Immature natural killer cell (primary cell): ENCODE results near the gene IL1RAPL2. TPM values are rescaled to one million over a fixed set of nuclear protein-coding genes. Genes with fewer than 3 reads are reported as not detected.
"Not testable (repeated sequence)": the region's sequence is repeated elsewhere in the genome, so short reads cannot be mapped to it uniquely, and the experiment has no call there.

Experiments used
- DNase-seq, 3 donors: peaks; one replicate each; pipeline ENCODE4 v3.0.0; 2022; ENCODE audit warnings: mixed read lengths in 1 of 3
- H3K27ac Mint-ChIP-seq, 6 donors: one replicate each; pipeline ENCODE4 v1.8.0; 2020; ENCODE audit warnings: mixed read lengths in 6 of 6, mild to moderate bottlenecking in 5 of 6, inconsistent platforms in 4 of 6, moderate library complexity in 3 of 6
- H3K27me3 Mint-ChIP-seq, 3 donors: one replicate each; pipeline ENCODE4 v1.8.0; 2020 to 2021; ENCODE audit warnings: low read depth in 3 of 3, mild to moderate bottlenecking in 3 of 3, mixed read lengths in 3 of 3, moderate library complexity in 3 of 3, inconsistent platforms in 1 of 3
- H3K36me3 Mint-ChIP-seq, 3 donors: one replicate each; pipeline ENCODE4 v1.8.0; 2020; ENCODE audit warnings: mixed read lengths in 3 of 3, inconsistent platforms in 2 of 3, mild to moderate bottlenecking in 2 of 3
- H3K4me1 Mint-ChIP-seq, 2 donors: one replicate each; pipeline ENCODE4 v1.8.0; 2020; ENCODE audit warnings: inconsistent platforms in 2 of 2, mild to moderate bottlenecking in 2 of 2, mixed read lengths in 2 of 2, moderate library complexity in 1 of 2
- H3K4me3 Mint-ChIP-seq, 5 donors: one replicate each; pipeline ENCODE4 v1.8.0; 2020; ENCODE audit warnings: mild to moderate bottlenecking in 5 of 5, mixed read lengths in 5 of 5, inconsistent platforms in 3 of 5, moderate library complexity in 3 of 5
- H3K9me3 Mint-ChIP-seq, 6 donors: one replicate each; pipeline ENCODE4 v1.8.0; 2020; ENCODE audit warnings: mild to moderate bottlenecking in 6 of 6, mixed read lengths in 6 of 6, inconsistent platforms in 4 of 6, moderate library complexity in 3 of 6
- polyA plus RNA-seq, 3 donors: library from polyadenylated mRNA; unstranded; fragments of 300-500 nt; fragmentation: Illumina TruSeq; gene quantifications; one replicate each; pipeline ENCODE4 v1.2.3, GENCODE V29; 2021

Gene IL1RAPL2
- polyA plus RNA-seq, 3 donors from 2014 or later = not detected

GRCh38 chrX:105754286-105754964 lies 1188.4 kb downstream of the IL1RAPL2 start:
- H3K27ac Mint-ChIP-seq = no peak overlapping the region

DNA sequence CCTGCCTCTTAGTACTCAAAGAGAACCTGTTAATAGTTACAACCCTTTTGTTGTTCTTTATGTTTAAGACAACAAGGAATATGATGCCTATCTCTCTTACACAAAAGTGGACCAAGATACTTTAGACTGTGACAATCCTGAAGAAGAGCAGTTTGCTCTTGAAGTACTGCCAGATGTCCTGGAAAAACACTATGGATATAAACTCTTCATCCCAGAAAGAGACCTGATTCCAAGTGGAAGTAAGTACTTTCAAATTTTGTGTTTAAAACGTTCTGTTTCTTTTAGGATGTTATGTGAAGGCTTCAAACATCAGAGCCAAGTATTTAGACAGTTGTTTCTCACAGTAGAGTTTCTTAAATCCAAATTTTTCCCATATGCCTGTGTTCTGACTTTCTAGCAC lies 1189.1 kb downstream of the IL1RAPL2 start:
- no peak overlapping the region for H3K27ac Mint-ChIP-seq
- H3K27me3 Mint-ChIP-seq = peaks cover 0 to 4% (median 2%) of the 10 kb centered on the region in 3 donors
- H3K4me1 Mint-ChIP-seq = no peaks in the 10 kb centered on the region
- no peak overlapping the region for H3K4me3 Mint-ChIP-seq
- no peak for DNase-seq
- peaks cover 0 to 2% (median 0%) of the 10 kb centered on the region in 6 donors for H3K9me3 Mint-ChIP-seq
- H3K36me3 Mint-ChIP-seq = no peaks in the 10 kb centered on the region

More at GRCh38 chrX:105754286-105754964, 1188.4 kb downstream of the IL1RAPL2 start:
- Mint-ChIP-seq H3K36me3 (no peaks in the 10 kb centered on the region), H3K9me3 (peaks cover 0 to 2% (median 0%) of the 10 kb centered on the region in 6 donors), H3K4me1 (no peaks in the 10 kb centered on the region), H3K27me3 (peaks cover 0 to 4% (median 2%) of the 10 kb centered on the region in 3 donors), H3K4me3 (no peak overlapping the region)
- DNase-seq = no peak

- Mint-ChIP-seq H3K27me3 (peaks cover 0 to 4% (median 0%) of the 10 kb centered on the region in 3 donors), H3K4me3 (no peak overlapping the region), H3K4me1 (no peaks in the 10 kb centered on the region), H3K27ac (no peak overlapping the region), H3K9me3 (peaks cover 0 to 8% (median under 1%) of the 10 kb centered on the region in 6 donors), H3K36me3 (no peaks in the 10 kb centered on the region)
- no peak for DNase-seq
Measured at GRCh38 chrX:105758754-105759153, 1192.8 kb downstream of the IL1RAPL2 start.

GRCh38 chrX:105759598-105759997 lies 1193.6 kb downstream of the IL1RAPL2 start:
- Mint-ChIP-seq H3K27ac (no peak overlapping the region), H3K4me3 (no peak overlapping the region), H3K36me3 (no peaks in the 10 kb centered on the region), H3K4me1 (no peaks in the 10 kb centered on the region), H3K9me3 (peaks cover 0 to 10% (median under 1%) of the 10 kb centered on the region in 6 donors), H3K27me3 (peaks cover 0 to 4% (median 0%) of the 10 kb centered on the region in 3 donors)
- no peak for DNase-seq

GRCh38 chrX:105765691-105766090 lies 1199.7 kb downstream of the IL1RAPL2 start:
- Mint-ChIP-seq H3K4me1 (no peaks in the 10 kb centered on the region), H3K4me3 (no peak overlapping the region), H3K27me3 (peaks cover 1 to 5% (median 2%) of the 10 kb centered on the region in 3 donors), H3K27ac (no peak overlapping the region), H3K36me3 (no peaks in the 10 kb centered on the region), H3K9me3 (peaks cover 0 to 10% (median 2%) of the 10 kb centered on the region in 6 donors)
- no peak for DNase-seq

GRCh38 chrX:105773801-105774200 lies 1207.8 kb downstream of the IL1RAPL2 start:
- Mint-ChIP-seq H3K27me3 (peaks cover 1 to 7% (median 1%) of the 10 kb centered on the region in 3 donors), H3K9me3 (peaks cover 0 to 15% (median 3%) of the 10 kb centered on the region in 6 donors), H3K4me3 (no peak overlapping the region), H3K4me1 (no peaks in the 10 kb centered on the region), H3K36me3 (peaks cover 0 to 3% (median 0%) of the 10 kb centered on the region in 3 donors), H3K27ac (no peak overlapping the region)
- no peak for DNase-seq

GRCh38 chrX:105775679-105776078 lies 1209.7 kb downstream of the IL1RAPL2 start:
- H3K36me3 Mint-ChIP-seq = peaks cover 0 to 3% (median 0%) of the 10 kb centered on the region in 3 donors
- H3K9me3 Mint-ChIP-seq = peaks cover 0 to 8% (median 2%) of the 10 kb centered on the region in 6 donors

GRCh38 chrX:105781804-105782203 lies 1215.8 kb downstream of the IL1RAPL2 start:
- no peak for DNase-seq
- Mint-ChIP-seq H3K36me3 (no peaks in the 10 kb centered on the region), H3K27ac (no peak overlapping the region), H3K9me3 (peaks cover 0 to 6% (median 0%) of the 10 kb centered on the region in 6 donors), H3K4me1 (no peaks in the 10 kb centered on the region), H3K4me3 (no peak overlapping the region), H3K27me3 (peaks cover 0 to 1% (median 0%) of the 10 kb centered on the region in 3 donors)

More at GRCh38 chrX:105775679-105776078, 1209.7 kb downstream of the IL1RAPL2 start:
- no peaks in the 10 kb centered on the region for H3K4me1 Mint-ChIP-seq
- peaks cover 0 to 4% (median 1%) of the 10 kb centered on the region in 3 donors for H3K27me3 Mint-ChIP-seq
- H3K27ac Mint-ChIP-seq = no peak overlapping the region
- no peak for DNase-seq
- H3K4me3 Mint-ChIP-seq = no peak overlapping the region

DNA sequence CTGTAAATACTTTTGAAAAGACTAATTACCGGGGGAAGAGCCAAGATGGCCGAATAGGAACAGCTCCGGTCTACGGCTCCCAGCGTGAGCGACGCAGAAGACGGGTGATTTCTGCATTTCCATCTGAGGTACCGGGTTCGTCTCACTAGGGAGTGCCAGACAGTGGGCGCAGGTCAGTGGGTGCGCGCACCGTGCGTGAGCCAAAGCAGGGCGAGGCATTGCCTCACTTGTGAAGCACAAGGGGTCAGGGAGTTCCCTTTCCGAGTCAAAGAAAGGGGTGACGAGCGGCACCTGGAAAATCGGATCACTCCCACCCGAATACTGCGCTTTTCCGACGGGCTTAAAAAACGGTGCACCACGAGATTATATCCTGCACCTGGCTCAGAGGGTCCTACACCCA lies 1230.9 kb downstream of the IL1RAPL2 start:
- not testable (repeated sequence) for H3K27ac Mint-ChIP-seq, H3K36me3 Mint-ChIP-seq, H3K27me3 Mint-ChIP-seq, H3K4me1 Mint-ChIP-seq, H3K9me3 Mint-ChIP-seq, DNase-seq, H3K4me3 Mint-ChIP-seq

DNA sequence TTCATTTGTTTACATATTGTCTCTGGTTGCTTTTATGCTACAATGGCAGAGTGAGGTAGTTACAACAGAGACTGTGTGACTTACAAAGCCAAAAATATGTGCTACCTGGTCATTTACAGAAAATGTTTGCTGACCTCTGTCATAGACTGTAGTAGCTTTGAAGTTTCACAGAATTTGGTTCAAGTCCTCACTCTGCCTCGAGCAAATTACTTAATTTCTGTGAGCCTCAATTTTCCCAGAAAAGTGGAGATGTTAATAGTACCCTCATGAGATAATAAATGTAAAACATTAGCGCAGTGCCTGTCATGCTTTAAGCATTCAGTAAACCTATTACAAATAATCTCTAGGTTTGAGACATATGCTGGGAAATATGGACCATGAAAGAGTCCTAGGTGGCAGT lies 1237.9 kb downstream of the IL1RAPL2 start:
- no peak overlapping the region for H3K27ac Mint-ChIP-seq

GRCh38 chrX:105805655-105806054 lies 1239.7 kb downstream of the IL1RAPL2 start:
- not testable (repeated sequence) for H3K4me1 Mint-ChIP-seq, H3K27ac Mint-ChIP-seq

More for the DNA sequence above, 1237.9 kb downstream of the IL1RAPL2 start:
- H3K36me3 Mint-ChIP-seq = no peaks in the 10 kb centered on the region
- H3K4me3 Mint-ChIP-seq = no peak overlapping the region
- peaks cover 0 to 2% (median 0%) of the 10 kb centered on the region in 3 donors for H3K27me3 Mint-ChIP-seq
- no peaks in the 10 kb centered on the region for H3K4me1 Mint-ChIP-seq
- DNase-seq = no peak
- peaks cover 0 to 6% (median 0%) of the 10 kb centered on the region in 6 donors for H3K9me3 Mint-ChIP-seq

DNA sequence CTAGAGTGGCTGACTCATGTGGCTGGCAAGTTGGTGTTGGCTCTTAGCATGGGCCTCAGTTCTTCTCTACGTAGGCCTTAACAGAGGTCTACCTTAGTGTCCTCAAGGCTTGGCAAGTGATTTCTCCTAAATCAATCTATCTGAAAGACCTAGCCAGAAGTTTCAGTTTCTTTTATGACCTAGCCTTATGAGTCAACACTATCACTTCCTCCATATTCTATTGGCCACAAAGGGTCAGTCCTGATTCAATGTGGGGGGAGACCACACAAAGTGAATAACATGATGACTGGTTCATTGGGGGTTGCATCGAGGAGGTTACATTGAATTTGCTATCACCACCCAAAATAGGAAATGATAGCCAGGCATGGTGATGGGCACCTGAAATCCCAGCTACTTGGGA lies 1250.5 kb downstream of the IL1RAPL2 start:
- H3K4me1 Mint-ChIP-seq = no peaks in the 10 kb centered on the region
- H3K36me3 Mint-ChIP-seq = no peaks in the 10 kb centered on the region
- H3K27me3 Mint-ChIP-seq = peaks cover 5 to 14% (median 11%) of the 10 kb centered on the region in 3 donors
- H3K27ac Mint-ChIP-seq = no peak overlapping the region
- DNase-seq = no peak
- no peak overlapping the region for H3K4me3 Mint-ChIP-seq
- peaks cover 0 to 9% (median 5%) of the 10 kb centered on the region in 6 donors for H3K9me3 Mint-ChIP-seq

More at GRCh38 chrX:105805655-105806054, 1239.7 kb downstream of the IL1RAPL2 start:
- H3K36me3 Mint-ChIP-seq, H3K27me3 Mint-ChIP-seq, H3K4me3 Mint-ChIP-seq, H3K9me3 Mint-ChIP-seq, DNase-seq: not testable (repeated sequence)
